Activated CD8-positive, alpha-beta memory T cell treated with anti-CD3 and anti-CD28 coated beads for 24 hours (primary cell): ENCODE results near the gene UBAC1.

Source experiments
- DNase-seq: peaks from one replicate; pipeline ENCODE4 v3.0.0-alpha.2; 2020

UBAC1 gene, protein sequence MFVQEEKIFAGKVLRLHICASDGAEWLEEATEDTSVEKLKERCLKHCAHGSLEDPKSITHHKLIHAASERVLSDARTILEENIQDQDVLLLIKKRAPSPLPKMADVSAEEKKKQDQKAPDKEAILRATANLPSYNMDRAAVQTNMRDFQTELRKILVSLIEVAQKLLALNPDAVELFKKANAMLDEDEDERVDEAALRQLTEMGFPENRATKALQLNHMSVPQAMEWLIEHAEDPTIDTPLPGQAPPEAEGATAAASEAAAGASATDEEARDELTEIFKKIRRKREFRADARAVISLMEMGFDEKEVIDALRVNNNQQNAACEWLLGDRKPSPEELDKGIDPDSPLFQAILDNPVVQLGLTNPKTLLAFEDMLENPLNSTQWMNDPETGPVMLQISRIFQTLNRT

GRCh38 chr9:135961277-135961715 lies at the start of gene UBAC1:
TSS of gene UBAC1 (minus strand) at chr9:135961373. CDS start at chr9:135961162, 211 bp downstream.
- DNase-seq = peak; percentile 97

DNA sequence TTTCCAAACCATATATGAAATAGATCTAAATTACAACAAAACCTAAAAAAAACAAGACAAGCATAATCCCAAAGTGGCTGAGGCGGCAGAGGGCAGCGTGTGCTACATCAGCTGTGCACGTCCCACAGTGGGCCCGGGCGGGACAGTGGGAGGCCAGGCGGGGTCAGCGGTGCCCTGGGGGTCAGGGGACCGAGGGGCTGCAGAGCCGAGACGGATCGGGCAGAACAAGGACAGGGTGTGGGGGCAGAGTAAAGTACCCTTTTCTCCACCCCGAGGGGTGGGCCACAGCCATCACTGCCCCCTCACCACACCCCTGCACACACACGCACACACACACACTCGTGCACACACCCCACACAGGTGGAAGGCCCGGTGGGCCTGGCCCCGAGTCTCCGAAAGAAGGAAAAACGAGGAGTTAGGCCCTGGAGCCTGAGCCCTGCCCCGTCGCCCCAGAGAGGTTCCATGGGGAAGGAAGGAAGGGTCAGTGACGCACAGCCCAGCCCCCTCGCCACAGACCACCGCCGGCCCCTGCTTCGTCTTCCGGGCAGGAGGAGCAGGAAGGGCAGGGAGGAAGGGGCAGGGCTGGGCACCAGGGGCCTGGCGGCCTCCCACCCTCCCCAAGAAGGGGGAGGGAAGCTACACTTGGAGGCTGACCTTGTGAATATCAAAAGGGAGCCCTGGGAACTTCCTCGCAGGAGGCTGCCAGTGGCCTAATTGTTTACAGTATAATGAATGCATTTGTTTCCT lies 49.6 kb upstream of the UBAC1 start:
- DNase-seq = no peak

DNA sequence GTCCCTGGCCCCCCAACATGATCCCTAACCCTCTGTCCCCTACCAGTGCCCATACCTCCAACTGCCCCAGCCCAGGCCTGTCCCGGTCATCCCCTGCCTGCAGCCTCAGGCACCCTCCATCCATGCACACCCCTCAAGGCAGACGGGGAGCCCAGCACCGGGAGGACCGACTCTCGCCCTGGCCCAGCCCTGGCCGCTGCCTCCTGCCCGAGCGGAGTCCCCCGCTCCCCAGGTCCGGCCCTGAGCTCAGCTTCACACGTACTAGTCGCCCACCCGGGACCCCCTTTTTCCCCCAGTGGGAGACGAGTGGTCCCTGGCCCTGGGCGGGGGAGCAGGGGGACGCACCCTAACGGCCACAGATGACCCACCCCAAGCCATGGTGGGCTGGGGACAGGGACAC lies 49.0 kb upstream of the UBAC1 start:
- no peak for DNase-seq

- no peak for DNase-seq
Measured at GRCh38 chr9:136009516-136009915, 48.3 kb upstream of the UBAC1 start.

DNA sequence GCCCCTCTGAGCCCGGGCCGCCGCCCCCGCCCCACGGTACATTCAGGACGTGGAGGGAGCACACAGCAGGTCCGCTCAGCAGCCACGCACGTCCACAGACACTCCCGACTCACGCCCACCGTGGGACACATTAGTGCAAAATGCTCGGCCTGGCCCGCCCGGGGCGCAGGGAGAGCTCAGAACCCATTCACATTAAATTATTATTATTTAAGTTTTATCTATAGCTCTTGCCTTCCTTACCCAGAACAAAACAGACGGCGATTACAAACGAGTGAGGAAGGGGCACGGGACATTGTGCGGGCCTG lies 47.5 kb upstream of the UBAC1 start:
- no peak for DNase-seq

DNA sequence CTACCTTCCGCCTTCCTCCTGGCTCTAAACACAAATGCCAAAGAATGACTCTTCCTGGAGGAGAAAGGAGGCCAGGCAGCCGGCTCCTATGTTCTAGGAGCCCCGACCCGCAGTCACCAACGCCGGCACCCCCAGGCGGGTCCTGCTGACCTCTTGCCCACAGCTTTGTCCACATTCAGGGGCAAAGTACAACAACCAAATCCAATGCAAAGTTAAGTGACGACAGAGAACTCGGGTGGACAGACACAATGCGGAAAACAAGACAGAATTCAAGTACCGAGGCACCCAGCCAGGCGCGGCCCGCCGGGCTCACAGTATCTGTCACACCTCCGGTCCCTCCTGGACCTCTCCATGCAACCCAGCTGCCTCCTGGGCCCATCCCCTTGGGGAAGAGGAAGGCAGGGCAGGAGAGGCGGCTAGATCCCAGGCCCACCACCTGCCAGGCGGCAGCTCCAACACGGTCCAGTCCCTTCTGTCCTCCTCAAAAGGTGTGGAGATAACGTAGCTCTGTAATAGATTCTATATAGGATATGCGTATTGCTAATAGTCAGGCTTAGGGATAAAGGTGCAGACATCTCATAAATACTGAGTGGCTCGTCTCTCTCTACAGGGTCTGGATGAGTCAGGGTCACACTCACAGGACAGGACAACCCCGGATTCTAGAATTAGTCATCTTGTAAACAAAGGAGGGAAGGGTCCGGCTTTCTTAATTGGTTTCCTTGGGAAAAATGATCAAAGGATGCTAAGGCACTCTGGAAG lies 46.9 kb upstream of the UBAC1 start:
- DNase-seq = no peak

DNA sequence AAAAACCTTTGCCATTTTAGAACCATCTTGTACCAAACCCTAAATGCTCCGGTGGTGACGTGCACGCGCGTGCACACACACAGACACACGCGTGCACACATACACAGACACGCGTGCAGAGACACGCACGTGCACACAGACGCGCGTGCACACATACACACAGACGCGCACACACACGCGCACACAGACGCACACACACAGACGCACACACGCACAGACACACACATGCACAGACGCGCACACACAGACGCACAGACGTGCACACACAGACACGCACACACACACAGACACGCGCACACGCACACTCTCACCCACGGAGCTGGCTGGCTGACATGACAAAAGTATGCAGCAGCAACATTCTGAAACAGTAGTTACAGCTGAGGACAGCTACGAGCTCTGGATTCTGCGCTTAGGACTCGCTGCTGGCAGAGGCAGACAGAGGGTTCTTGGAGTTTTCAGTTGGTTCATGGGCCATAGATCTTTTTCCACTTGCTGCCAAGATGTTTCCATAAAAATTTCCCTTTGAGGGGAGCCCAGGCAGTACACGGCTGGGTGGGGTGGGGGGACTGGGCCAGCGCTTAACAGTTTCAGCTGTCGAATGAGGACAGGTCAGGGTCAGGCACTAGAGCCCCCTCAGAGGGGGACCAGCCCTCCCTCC lies 46.2 kb upstream of the UBAC1 start:
- DNase-seq = no peak

DNA sequence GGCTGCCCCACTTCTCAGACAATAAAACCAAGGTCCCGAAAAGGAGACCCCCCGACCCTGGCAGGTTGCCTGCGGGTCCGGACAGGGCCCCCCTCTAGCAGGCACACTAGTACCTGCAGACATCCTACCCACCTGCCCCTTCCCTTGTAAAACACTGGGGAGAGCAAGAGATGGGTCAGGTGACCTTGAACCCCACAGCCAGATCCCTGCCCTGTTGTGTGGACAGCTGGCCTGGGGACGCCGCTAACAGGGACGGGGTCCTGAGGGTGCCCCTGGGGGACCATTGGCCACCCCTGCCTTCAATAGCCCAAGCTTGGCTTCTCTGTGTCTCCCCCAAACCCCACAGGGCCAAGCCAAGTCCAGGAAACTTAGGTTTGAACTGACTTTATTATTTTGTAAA lies 45.0 kb upstream of the UBAC1 start:
- DNase-seq = no peak

DNA sequence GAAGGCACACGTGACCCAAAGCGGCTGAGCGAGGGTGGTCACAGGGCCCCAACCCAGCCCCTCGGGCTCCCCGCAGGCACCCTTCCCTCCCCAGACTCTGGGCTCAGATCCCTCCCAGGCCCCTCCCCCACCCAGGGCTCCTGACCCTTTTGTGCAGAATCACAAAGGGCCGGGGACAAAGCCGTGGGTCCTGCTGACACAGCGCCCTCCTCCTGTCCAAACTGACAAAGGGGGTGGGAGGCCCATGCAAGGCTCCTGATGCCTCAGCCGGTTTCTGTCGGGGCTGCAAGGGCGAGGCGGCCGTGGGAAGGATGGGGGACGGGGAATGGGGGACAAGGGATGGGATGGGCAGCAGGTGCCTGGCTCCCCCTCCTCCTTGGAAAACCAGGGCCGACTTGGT lies 43.5 kb upstream of the UBAC1 start:
- DNase-seq = no peak

DNA sequence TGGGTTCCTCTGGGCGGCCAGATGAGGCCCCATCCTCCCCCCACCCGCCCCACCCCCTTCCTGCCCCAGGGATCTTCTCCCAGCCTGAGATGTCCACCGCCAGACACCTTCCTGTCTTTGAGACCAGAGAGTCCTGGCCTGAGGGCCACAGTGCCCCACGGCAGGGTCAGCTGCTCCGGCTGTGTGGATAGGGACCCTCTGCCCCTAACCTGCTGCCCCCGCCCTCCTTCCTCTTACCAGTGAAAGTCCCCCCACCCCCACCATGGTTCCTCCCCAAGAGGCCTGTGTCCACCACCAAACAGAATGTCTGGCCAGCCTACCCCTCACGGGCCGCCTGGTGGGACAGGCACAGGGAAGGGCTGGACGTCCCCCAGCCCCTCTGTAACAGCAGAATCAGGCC lies 43.0 kb upstream of the UBAC1 start:
- DNase-seq = no peak

GRCh38 chr9:136003411-136004218 lies 42.4 kb upstream of the UBAC1 start:
- no peak for DNase-seq

GRCh38 chr9:136002881-136003280 lies 41.7 kb upstream of the UBAC1 start:
- no peak for DNase-seq

DNA sequence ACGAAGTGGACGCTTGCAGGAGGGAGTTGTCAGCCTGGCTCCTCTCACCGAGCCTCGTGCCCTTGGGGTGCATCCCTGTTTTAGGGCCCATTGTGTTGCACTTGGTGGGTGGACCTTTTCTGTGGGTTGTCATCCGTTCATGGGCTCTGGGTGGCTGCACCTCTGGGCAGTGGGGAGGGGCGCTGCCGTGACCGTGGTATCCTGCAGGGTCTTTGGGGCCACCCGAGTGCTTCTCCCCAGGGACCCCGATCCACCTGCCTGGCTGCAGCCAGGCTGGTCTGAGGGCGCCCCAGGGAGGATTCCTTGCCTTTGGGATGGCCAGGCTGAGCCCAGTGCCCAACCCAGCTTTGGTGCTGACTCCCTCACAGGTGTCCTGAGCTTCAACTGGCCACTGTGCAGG lies 41.0 kb upstream of the UBAC1 start:
- no peak for DNase-seq

DNA sequence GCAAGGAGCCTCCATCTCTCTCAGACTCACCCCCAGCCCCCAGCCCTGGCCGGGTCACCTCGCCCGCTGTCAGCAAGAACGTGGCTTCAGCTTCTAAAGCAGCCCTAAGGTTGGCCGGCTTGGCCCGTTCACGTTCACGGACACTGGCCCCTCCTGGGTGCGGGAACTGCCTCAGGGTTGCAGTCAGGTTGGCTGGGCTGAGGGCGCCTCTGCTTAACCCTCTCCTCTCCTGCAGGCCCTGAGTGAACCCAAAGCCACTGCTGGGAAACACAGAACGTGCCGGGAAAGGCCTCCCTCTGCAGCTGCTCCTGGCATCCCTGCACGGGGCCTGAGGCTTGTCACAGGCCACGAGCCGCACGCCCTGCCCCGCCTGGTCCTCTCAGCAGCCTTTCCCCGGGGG lies 40.1 kb upstream of the UBAC1 start:
- no peak for DNase-seq

GRCh38 chr9:135998410-135999071 lies 37.4 kb upstream of the UBAC1 start:
- no peak for DNase-seq

DNA sequence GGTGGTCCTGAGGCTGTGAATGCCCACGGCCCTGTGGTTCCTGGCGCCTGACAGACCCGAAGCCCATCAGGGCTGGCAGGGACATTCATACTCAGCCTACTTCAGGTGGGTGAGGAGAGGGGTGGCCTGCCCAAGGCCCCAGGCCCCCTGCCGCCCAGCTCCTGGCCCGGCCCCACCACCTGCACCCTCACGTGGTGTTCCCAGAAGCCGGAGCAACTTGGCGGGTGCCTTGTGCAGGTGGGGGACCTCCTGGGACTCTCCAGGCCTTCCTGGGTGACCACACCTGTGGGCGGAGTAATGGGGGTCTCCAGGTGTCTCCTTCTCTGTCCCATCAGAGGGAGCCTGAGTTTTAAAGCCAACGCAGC lies 36.8 kb upstream of the UBAC1 start:
- DNase-seq = no peak

DNA sequence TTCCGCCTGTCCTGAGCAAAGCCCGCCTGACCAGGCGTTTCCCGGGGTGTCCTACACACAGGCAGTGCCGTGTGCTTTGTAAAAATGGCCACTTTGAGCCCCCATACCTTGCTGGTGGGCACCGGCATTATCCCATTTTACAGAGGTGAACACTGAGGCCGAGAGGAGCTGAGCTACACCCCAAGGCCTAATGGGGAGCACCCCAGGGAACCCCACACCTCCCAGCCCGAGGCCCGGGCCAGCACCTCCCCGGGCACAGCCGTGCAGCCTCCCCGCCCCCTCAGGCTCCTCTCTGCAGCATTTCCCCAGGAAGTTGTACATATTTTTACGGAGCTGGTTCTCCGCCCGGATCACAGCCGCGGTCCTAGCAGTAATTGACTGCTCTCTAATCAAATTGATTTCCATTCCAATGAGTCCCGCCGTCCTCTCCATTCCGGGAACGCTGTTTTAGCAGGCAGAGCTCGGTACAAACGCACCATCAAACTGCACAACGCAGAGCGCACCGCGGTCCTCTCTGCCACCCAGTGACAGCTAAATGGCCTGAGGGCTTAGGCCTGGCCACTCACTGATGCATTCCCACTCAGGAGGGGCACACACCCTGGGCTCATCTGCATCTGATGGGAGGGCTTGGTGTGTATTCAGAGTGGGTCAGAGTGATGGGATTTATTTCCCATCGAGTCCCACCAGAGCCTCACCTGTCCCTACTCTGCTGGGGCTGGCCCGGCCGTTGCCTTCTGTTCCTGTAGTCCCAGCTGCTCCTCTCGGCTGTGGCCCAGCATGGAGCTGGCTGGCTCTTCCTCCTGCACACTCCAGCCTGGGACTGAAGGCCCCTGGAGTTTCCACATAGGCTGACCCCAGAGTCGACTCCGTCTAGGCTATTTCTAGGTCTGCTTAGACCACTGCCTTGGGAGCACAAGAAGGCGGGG lies 36.2 kb upstream of the UBAC1 start:
- no peak for DNase-seq

- no peak for DNase-seq
Measured at GRCh38 chr9:135995816-135996215, 34.6 kb upstream of the UBAC1 start.

DNA sequence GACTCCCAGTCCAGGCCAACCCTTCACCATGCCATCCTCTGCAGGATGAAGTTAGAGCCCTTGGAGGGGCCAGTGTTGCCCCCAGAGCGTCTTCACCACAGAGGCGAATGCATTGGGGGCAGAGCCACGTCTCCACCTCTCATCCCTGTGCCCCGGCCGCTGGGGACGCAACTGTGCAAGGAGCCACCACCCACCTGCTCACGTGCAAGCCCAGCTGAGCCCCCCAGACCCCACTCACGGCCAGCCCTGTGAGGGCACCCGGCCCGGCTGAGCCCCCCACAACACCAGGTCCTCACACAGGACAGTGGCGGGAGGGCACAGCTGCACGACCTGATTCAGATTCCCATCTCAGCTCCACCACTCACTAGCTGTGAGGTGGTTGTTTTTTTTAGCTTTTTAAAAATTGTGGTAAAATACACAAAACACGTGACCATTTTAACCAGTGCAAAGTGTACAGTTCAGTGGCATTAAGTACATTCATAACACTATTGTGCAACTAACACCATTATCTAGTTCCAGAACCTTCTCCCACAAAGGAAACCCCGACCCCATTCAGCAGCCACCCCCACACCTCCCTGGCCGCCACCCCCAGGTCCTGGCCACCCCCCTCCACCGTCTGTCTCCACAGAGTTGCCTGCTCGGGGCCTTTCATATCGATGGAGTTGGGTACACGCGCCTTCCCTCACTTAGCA lies 33.5 kb upstream of the UBAC1 start:
- DNase-seq = no peak
